Measurements from ENCODE around the gene DCUN1D5. TPM values are rescaled to one million over a fixed set of nuclear protein-coding genes. Genes with fewer than 3 reads are reported as not detected.

The DCUN1D5 gene
- total and polyA plus RNA-seq, 2 donors (not counting 1 experiment from before 2014, with no cell fraction given), result 45.7 TPM

DNA sequence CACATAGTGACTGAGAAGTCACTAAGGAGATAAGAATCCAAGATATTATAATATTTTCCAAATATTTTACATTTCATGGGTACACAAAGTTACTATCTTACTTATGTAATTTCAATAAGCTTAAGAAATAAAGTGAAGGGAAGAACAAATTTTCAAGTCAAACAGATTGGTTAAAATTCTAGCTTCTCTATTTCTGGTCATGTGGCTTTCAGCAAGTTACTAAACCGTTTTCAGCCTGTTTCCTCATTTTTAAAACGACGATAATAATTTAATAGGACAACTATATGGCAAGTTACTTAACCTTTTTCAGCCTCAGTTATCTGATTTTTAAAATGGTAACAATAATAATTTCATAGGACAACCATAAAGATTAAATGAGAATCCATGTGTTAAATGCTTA lies 15.6 kb downstream of the DCUN1D5 start:
- peaks cover 9% of the 10 kb centered on the region for H3K36me3 ChIP-seq (ENCODE audit: control insufficient read depth, insufficient read depth, low read length)

DNA sequence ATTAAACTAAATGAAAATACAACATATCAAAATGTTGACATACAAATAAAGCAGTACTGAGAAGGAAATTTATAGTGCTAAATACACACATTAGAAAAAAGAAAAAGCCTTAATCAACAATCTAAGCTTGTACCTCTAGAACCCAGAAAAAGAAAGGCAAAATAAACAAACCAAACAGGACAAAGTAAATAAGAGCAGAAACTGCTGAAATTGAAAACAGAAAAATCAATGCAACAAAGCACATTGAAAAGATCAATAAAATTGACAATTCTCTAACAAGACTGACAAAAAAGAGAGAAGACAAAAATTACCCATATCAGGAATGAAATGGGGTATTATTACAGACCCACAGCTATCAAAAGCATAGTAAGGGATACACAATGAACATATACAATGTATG lies 21.0 kb downstream of the DCUN1D5 start:
- Histone ChIP-seq H3K4me1 (ENCODE audit: control insufficient read depth, extremely low read depth, insufficient read depth, low read length) (no peaks in the 10 kb centered on the region), H3K27ac (ENCODE audit: insufficient read depth, low read length) (no peak overlapping the region), H3K9ac (ENCODE audit: insufficient read depth, low read length) (no peak overlapping the region), H3K79me2 (ENCODE audit: control insufficient read depth, insufficient read depth, low read length) (peaks cover 15% of the 10 kb centered on the region), H4K20me1 (ENCODE audit: control insufficient read depth, extremely low read depth, insufficient read depth, low read length) (no peaks in the 10 kb centered on the region), H2AFZ (ENCODE audit: low read length) (no peak overlapping the region), H3K4me3 (replicated peaks in 1 of 4; ENCODE audit: control extremely low read depth in 1 of 4, insufficient read depth in 1 of 4, low read depth in 3 of 4, low read length in 4 of 4) (no peak overlapping the region), H3K36me3 (ENCODE audit: control insufficient read depth, insufficient read depth, low read length) (no peaks in the 10 kb centered on the region), H3K27me3 (ENCODE audit: control insufficient read depth, insufficient read depth, low read length) (no peaks in the 10 kb centered on the region), H3K9me3 (ENCODE audit: control insufficient read depth, insufficient read depth, low read depth, low read length) (no peaks in the 10 kb centered on the region), H3K4me2 (ENCODE audit: extremely low read depth, insufficient read depth, low read length) (no peak overlapping the region)
- no peak for DNase-seq (ENCODE audit: low read depth in 2 of 2)
- TF ChIP-seq, protein P1, sequence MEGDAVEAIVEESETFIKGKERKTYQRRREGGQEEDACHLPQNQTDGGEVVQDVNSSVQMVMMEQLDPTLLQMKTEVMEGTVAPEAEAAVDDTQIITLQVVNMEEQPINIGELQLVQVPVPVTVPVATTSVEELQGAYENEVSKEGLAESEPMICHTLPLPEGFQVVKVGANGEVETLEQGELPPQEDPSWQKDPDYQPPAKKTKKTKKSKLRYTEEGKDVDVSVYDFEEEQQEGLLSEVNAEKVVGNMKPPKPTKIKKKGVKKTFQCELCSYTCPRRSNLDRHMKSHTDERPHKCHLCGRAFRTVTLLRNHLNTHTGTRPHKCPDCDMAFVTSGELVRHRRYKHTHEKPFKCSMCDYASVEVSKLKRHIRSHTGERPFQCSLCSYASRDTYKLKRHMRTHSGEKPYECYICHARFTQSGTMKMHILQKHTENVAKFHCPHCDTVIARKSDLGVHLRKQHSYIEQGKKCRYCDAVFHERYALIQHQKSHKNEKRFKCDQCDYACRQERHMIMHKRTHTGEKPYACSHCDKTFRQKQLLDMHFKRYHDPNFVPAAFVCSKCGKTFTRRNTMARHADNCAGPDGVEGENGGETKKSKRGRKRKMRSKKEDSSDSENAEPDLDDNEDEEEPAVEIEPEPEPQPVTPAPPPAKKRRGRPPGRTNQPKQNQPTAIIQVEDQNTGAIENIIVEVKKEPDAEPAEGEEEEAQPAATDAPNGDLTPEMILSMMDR (conservative IDR thresholded peaks at IDR 0.05 in 1 of 2, IDR thresholded peaks at IDR 0.05 in 1 of 2; ENCODE audit: low read depth in 1 of 2, low read length in 2 of 2), result no peak
- no peak for TF ChIP-seq EZH2 (IDR thresholded peaks at IDR 0.05; ENCODE audit: low read length, missing control alignments)

More for the DNA sequence above, 15.6 kb downstream of the DCUN1D5 start:
- no peak overlapping the region for H3K9ac ChIP-seq (ENCODE audit: insufficient read depth, low read length)
- H3K4me2 ChIP-seq (ENCODE audit: extremely low read depth, insufficient read depth, low read length), result no peak overlapping the region
- H2AFZ ChIP-seq (ENCODE audit: low read length), result no peak overlapping the region
- no peak overlapping the region for H3K4me3 ChIP-seq (replicated peaks in 1 of 4; ENCODE audit: control extremely low read depth in 1 of 4, insufficient read depth in 1 of 4, low read depth in 3 of 4, low read length in 4 of 4)
- H3K9me3 ChIP-seq (ENCODE audit: control insufficient read depth, insufficient read depth, low read depth, low read length), result no peaks in the 10 kb centered on the region
- no peaks in the 10 kb centered on the region for H3K4me1 ChIP-seq (ENCODE audit: control insufficient read depth, extremely low read depth, insufficient read depth, low read length)
- H3K27ac ChIP-seq (ENCODE audit: insufficient read depth, low read length), result no peak overlapping the region
- no peak for DNase-seq (ENCODE audit: low read depth in 2 of 2)
- H3K27me3 ChIP-seq (ENCODE audit: control insufficient read depth, insufficient read depth, low read length), result no peaks in the 10 kb centered on the region
- H3K79me2 ChIP-seq (ENCODE audit: control insufficient read depth, insufficient read depth, low read length), result peaks cover 8% of the 10 kb centered on the region
- no peak for TF ChIP-seq EZH2 (IDR thresholded peaks at IDR 0.05; ENCODE audit: low read length, missing control alignments)
- TF ChIP-seq, protein P1 (conservative IDR thresholded peaks at IDR 0.05 in 1 of 2, IDR thresholded peaks at IDR 0.05 in 1 of 2; ENCODE audit: low read depth in 1 of 2, low read length in 2 of 2), result no peak
- no peaks in the 10 kb centered on the region for H4K20me1 ChIP-seq (ENCODE audit: control insufficient read depth, extremely low read depth, insufficient read depth, low read length)

- no peaks in the 10 kb centered on the region for H3K9me3 ChIP-seq (ENCODE audit: control insufficient read depth, insufficient read depth, low read depth, low read length)
- no peak overlapping the region for H3K9ac ChIP-seq (ENCODE audit: insufficient read depth, low read length)
- H3K4me3 ChIP-seq (replicated peaks in 1 of 4; ENCODE audit: control extremely low read depth in 1 of 4, insufficient read depth in 1 of 4, low read depth in 3 of 4, low read length in 4 of 4), result no peak overlapping the region
- peaks cover 15% of the 10 kb centered on the region for H3K79me2 ChIP-seq (ENCODE audit: control insufficient read depth, insufficient read depth, low read length)
- H3K36me3 ChIP-seq (ENCODE audit: control insufficient read depth, insufficient read depth, low read length), result no peaks in the 10 kb centered on the region
- TF ChIP-seq, protein P1 (conservative IDR thresholded peaks at IDR 0.05 in 1 of 2, IDR thresholded peaks at IDR 0.05 in 1 of 2; ENCODE audit: low read depth in 1 of 2, low read length in 2 of 2), result no peak
- no peak for TF ChIP-seq EZH2 (IDR thresholded peaks at IDR 0.05; ENCODE audit: low read length, missing control alignments)
- H2AFZ ChIP-seq (ENCODE audit: low read length), result no peak overlapping the region
- H3K27me3 ChIP-seq (ENCODE audit: control insufficient read depth, insufficient read depth, low read length), result no peaks in the 10 kb centered on the region
- no peak for DNase-seq (ENCODE audit: low read depth in 2 of 2)
- H3K4me2 ChIP-seq (ENCODE audit: extremely low read depth, insufficient read depth, low read length), result no peak overlapping the region
- no peaks in the 10 kb centered on the region for H3K4me1 ChIP-seq (ENCODE audit: control insufficient read depth, extremely low read depth, insufficient read depth, low read length)
- no peaks in the 10 kb centered on the region for H4K20me1 ChIP-seq (ENCODE audit: control insufficient read depth, extremely low read depth, insufficient read depth, low read length)
- no peak overlapping the region for H3K27ac ChIP-seq (ENCODE audit: insufficient read depth, low read length)
Measured at GRCh38 chr11:103070142-103070541, 21.8 kb downstream of the DCUN1D5 start.

Measured in fibroblast of lung (primary cell).